ENCODE results near the gene PA2G4. TPM values are rescaled to one million over a fixed set of nuclear protein-coding genes. Genes with fewer than 3 reads are reported as not detected.

PA2G4 gene
- total and polyA plus RNA-seq, 10 of the 15 experiments (the other 5 are each of a cell fraction or from before 2014, with no cell fraction given) = 148 to 514 (median 406) TPM

DNA sequence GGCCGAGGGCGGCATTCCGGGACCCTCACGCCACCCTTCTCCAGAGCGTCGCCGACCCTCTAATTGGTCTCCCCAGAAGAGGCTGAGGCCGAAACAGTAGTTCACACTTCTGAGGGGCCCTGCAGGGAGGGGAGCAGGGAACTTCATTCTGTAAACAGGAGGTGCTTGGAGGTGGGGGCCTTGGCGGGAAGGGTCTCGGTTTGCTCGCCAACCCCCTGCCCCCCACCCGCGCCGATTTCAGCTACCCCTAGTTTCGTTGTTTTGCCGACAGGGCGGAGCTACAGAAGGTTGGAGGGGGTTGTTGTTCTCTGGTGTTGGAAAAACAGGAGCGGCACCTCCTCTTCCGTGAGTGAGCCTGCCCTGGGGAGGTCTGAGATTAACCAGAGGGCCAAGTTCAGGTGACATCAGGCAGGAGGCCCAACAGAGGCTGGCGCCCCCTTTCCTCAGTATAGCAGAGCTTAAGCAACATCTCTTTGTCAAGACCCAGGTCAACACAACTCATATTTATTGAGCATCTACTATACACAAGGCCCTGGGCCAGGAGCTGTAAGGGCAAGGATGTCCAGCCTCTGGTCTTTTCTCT lies 23.7 kb upstream of the PA2G4 start:
- Histone ChIP-seq H3K79me2 (ENCODE audit: control insufficient read depth, insufficient read depth, low read length) (no peaks in the 10 kb centered on the region), H3K27me3 (replicated peaks in 1 of 2; ENCODE audit: control insufficient read depth in 2 of 2, insufficient read depth in 2 of 2, low read length in 1 of 2) (peaks cover 9 to 15% of the 10 kb centered on the region in 2 experiments; a peak in 3 of 4 replicates), H3K4me3 (no peak overlapping the region; the same call in 1 of the 2 replicates), H2AFZ (ENCODE audit: control insufficient read depth, low read depth, low read length) (no peak overlapping the region), H3K9me3 (replicated peaks; ENCODE audit: control insufficient read depth, insufficient read depth, low read length) (no peaks in the 10 kb centered on the region), H3K27ac (ENCODE audit: control insufficient read depth, insufficient read depth) (no peak overlapping the region), H3K36me3 (ENCODE audit: control insufficient read depth in 2 of 2, insufficient read depth in 2 of 2, low read length in 1 of 2) (no peaks in the 10 kb centered on the region), H3K9ac (ENCODE audit: control insufficient read depth, insufficient read depth, low read length) (no peak overlapping the region), H3K4me1 (ENCODE audit: control insufficient read depth, insufficient read depth, low read length) (no peaks in the 10 kb centered on the region), H3K4me2 (ENCODE audit: control insufficient read depth, insufficient read depth) (no peak overlapping the region), H4K20me1 (ENCODE audit: control insufficient read depth, insufficient read depth) (no peaks in the 10 kb centered on the region)
- no peak for ATAC-seq
- ChIA-PET SMC1A (ENCODE audit: uncharacterized antibody, unreplicated experiment) (no interaction called here), POLR2A (no interaction called here), CTCF (no interaction called here), RAD21 (ENCODE audit: unreplicated experiment) (no interaction called here)
- WGBS (ENCODE audit: insufficient coverage, insufficient replicate concordance, low lambda C conversion rate, missing lambda C conversion rate) = 46% methylated on average over 12 of the region's 20 CpGs
- DNase-seq (ENCODE audit: low read depth, low spot score) = no peak
- no peak for FAIRE-seq
- TF ChIP-seq TBL1XR1 (IDR thresholded peaks at IDR 0.05; ENCODE audit: low read depth, low read length) (no peak), ZNF384 (IDR thresholded peaks at IDR 0.05; ENCODE audit: borderline replicate concordance, low read depth, low read length) (no peak), SUPT20H (IDR thresholded peaks at IDR 0.05; ENCODE audit: borderline replicate concordance, control insufficient read depth, low read depth, low read length) (no peak), RB1 (IDR thresholded peaks at IDR 0.05; ENCODE audit: borderline replicate concordance) (no peak), POLR2A (IDR thresholded peaks at IDR 0.05; ENCODE audit: low read depth, low read length) (no peak), RELA (IDR thresholded peaks at IDR 0.05; ENCODE audit: borderline replicate concordance, partially characterized antibody) (no peak), DPF2 (IDR thresholded peaks at IDR 0.05) (no peak), FOXK2 (IDR thresholded peaks at IDR 0.05) (no peak), NFIC (IDR thresholded peaks at IDR 0.05; ENCODE audit: low read depth, low read length) (no peak), SREBF2 (IDR thresholded peaks at IDR 0.05; ENCODE audit: low read length) (no peak), ZNF217 (IDR thresholded peaks at IDR 0.05) (no peak), HDGF (IDR thresholded peaks at IDR 0.05) (no peak), ZNF592 (IDR thresholded peaks at IDR 0.05) (no peak), PBX3 (IDR thresholded peaks at IDR 0.05; ENCODE audit: insufficient replicate concordance, low read depth, low read length) (no peak), ZZZ3 (IDR thresholded peaks at IDR 0.05; ENCODE audit: control insufficient read depth, insufficient read length, low read depth) (no peak), SREBF1 (IDR thresholded peaks at IDR 0.05; ENCODE audit: low read length) (no peak), GATAD2B (conservative IDR thresholded peaks at IDR 0.05; ENCODE audit: low read depth) (no peak)
- TF ChIP-seq, protein P1, sequence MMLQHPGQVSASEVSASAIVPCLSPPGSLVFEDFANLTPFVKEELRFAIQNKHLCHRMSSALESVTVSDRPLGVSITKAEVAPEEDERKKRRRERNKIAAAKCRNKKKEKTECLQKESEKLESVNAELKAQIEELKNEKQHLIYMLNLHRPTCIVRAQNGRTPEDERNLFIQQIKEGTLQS (IDR thresholded peaks at IDR 0.05; ENCODE audit: borderline replicate concordance, extremely low read depth, low read depth, low read length) = no peak
- TF ChIP-seq, protein P2, sequence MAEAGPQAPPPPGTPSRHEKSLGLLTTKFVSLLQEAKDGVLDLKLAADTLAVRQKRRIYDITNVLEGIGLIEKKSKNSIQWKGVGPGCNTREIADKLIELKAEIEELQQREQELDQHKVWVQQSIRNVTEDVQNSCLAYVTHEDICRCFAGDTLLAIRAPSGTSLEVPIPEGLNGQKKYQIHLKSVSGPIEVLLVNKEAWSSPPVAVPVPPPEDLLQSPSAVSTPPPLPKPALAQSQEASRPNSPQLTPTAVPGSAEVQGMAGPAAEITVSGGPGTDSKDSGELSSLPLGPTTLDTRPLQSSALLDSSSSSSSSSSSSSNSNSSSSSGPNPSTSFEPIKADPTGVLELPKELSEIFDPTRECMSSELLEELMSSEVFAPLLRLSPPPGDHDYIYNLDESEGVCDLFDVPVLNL (IDR thresholded peaks at IDR 0.05; ENCODE audit: low read depth, low read length) = no peak
- in situ Hi-C loops (cut with MboI) (no loop called here), intact Hi-C loops (cut with micrococcal nuclease; ENCODE audit: unreplicated experiment) (loop anchor here (5.0 kb wide), 1 partner anchor 33 kb away; no protein-coding TSS in a partner anchor)
- BruUV-seq (replicated peaks) = no TSS peak
